IPS DF 19.7 (cell line): ENCODE data around the gene CCDC102A.

ENCODE experiments used
- DNase-seq: peaks from one replicate; pipeline ENCODE4 v3.0.0-alpha.2; 2013; ENCODE audit warnings: low read depth, low spot score

The CCDC102A gene

GRCh38 chr16:57519796-57520360 lies 16.5 kb downstream of the CCDC102A start:
- DNase-seq = no peak

DNA sequence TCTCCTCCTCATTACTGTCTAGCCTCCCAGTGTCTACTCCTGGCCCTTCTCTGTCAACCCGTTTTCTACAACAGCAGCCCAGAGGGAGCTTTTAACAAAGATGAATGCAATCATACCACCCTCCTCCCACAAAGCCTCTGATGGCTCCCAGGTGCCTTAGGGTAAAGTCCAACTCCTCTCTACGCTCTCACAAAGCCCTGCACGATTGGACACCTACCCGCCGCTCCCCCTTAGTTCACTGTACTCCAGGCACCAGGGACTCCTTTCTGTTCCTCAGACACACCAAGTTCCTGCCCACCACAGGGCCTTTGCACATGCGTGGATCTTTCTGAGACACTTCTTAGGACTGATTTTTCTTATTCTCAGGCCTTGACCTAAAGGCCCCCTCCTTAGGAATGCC lies 17.4 kb downstream of the CCDC102A start:
- DNase-seq = no peak

- no peak for DNase-seq
Measured at GRCh38 chr16:57518520-57518919, 17.9 kb downstream of the CCDC102A start.

DNA sequence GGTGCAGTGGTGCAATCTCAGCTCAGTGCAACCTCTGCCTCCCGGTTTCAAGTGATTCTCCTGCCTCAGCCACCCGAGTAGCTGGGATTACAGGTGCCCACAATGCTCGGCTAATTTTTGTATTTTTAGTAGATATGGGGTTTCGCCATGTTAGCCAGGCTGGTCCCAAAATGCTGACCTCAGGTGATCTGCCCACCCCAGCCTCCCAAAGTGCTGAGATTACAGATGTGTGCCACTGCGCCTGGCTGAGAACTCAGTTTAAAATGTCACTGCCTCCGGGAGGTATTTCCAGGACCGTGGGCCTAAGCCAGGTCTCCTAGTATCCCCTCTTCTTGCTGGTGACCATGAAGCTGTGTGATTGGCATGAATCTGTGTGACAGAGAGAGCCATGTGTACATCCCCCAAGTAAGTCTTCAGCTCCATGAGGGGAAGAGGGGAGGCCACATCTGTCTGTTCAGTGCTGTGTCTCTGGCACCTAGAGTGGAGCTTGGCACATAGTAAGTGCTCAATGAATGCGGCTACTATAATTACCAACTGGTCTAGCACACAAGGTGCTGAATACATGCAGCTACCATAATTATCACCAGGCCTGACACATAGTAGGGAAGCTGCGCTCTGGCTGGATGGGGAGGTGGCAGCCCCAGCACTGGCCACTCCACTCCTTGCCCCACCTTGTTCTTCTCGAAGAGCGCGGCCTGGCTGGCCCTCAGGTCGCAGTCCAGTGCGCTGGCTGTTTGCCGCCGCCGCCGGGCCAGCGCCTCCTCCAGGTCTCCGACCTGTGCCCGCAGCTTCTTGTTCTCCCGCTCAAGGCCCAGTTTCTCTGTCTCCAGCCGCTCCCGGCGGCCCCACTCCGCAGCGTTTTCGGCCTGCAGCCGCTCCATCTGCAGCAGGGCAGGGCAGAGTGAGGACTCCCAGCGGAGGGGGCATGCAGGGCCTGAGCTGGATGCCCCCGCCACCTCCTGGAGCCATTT lies 18.7 kb downstream of the CCDC102A start:
- no peak for DNase-seq

DNA sequence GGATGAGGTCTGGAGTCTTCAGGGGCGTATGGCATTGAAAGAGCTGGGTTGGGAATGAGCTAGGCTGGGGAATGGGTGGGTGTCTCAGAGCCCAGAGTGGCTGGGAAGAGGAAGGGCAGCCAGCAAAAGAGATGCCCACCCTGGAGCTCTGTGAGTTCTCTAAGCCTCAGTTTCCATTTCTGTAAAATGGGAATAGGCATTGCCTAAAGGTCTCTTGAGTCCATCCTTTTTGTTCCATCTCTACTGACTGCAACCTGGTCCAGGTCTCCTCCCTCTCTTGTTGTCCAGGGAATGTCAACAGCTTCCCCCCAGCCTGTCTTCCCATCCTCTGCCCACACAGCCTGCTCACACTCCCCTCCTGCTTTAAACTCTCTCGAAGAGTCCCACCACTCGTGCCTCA lies 19.6 kb downstream of the CCDC102A start:
- no peak for DNase-seq

DNA sequence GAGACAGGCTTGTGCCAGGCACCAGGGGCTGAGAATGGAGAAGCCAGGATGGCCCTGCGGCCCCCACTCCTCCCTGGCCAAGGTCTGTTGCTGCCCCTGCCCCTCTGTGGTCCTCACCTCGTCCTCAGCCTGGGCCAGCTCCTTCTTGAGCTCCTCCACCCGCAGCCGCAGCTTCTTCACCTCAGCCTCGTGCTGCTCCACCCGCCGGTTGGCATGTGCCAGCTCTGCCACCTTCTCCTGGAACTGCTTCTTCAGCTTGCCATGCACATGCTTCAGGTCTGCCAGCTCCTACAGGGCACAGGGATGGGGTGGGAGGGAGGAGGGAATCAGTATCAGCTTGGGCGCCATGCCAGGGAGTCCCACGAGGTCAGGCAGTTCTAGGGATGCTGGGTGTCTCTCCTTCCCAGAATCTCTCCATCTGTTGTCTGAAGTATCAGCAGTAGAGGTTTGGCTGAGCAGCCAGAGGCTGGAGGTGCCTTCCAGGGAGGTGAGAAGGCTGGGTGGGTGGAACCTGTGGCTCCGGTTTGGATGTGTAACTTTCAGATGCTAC lies 20.1 kb downstream of the CCDC102A start:
- DNase-seq = no peak

- DNase-seq = no peak
Measured at GRCh38 chr16:57514791-57515600, 21.4 kb downstream of the CCDC102A start.

GRCh38 chr16:57514371-57514770 lies 22.0 kb downstream of the CCDC102A start:
- DNase-seq = no peak

DNA sequence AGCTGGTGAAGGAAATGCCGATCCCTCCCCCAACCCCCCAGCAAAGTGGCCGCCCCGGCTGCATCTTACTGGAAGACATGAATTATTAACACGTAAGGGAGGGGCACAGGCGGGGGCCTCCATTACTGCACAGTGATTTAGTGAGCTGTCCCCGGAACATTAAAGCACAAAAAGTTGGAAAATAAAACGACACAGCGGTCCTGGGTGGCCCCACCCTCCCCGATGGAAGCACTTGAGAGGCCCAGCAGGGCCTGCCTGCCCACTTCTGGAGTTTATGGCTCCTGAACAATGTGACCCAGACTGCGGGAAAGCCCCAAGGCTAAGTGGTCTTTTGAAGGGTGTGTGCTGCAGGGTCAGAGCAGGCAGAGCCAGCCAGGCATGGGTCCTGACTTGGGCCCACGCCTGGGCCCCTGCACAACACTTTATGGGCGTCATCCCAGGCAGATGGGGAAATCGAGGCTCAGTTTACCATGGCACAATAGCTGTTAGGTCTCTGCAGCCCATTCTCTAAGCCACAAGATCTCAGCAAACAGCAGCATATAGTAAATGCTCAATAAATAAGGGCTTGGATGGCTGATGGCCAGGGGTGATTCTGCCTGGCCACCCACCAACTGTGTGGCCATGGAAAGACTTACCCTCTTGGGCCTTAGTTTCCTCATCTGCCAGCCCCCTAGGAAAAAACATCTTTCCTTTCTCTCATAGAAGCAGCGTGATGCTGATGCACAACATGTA lies 22.8 kb downstream of the CCDC102A start:
- no peak for DNase-seq

DNA sequence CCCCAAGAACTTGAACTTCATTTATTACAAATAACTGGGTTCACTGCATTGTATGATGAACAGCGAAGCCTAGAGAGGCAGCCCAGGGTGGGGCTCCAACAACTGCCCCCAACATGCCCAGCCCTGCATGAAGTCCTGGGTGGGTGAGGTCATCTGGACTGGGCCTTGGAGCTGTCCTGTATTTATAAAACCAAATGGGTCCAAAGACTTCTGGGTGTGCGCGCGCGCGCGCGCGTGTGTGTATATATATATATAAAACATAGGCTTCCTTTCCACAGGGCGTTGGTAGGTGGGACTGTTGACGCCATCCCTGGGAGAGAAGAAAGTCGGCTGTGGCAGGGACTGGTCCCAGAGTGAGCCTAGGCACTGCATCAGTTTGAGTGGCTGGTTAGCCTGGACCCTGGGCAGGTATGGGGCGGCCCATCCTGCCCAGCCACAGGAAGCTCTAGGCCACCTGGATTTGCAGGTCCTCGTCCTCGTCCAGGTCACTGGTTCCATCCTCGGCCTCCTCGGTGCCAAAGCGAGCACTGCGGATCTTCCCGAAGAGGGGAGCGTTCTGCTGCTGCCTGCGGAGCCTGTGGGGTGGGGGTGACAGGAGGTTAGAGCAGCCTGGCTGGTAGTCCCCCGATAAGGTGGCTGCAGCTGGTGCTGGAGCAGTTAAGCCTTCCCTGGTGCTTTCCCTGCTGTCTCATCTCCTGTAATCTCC lies 23.9 kb downstream of the CCDC102A start:
- DNase-seq = no peak

DNA sequence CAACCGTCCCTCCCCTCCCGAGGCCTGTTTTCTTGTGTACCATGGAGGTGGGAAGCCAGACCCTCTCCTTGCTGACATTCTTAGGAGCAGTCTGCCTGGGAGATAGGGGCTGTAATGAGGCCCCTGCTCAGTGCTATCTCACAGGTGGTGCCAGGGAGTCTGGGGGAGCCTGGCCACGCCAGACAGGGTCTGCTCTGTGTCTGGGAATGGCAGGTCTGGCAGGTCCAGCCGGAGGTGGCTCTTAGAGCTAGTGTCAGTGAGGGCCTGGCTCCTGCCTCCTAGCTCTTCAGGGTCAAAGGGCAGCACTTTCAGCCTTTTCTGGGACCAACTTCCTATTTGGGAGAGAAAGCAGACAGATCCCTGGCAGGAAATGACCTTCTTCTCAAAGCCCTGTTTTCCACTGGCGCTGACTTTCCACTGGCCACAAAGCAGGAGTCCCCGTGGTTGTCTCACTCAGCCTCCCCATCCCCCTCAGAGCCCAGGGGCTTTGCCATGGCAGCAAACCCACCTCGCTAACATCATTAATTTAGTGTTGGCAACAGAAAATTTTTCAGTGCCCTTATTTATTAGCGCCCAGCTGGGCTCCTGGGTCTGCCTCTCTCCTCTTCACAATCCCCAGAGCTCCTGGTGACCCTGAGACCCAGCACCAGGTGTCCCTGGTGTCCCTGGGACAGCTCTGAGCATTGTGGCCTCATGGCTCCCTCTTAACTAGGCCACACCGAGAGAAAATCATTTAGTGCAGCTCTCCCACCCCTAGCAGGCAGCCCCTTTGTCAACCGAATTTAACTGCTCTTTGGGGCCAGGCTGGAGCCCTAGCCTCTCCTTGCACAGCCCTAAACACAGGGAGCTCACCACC lies 26.1 kb downstream of the CCDC102A start:
- no peak for DNase-seq

DNA sequence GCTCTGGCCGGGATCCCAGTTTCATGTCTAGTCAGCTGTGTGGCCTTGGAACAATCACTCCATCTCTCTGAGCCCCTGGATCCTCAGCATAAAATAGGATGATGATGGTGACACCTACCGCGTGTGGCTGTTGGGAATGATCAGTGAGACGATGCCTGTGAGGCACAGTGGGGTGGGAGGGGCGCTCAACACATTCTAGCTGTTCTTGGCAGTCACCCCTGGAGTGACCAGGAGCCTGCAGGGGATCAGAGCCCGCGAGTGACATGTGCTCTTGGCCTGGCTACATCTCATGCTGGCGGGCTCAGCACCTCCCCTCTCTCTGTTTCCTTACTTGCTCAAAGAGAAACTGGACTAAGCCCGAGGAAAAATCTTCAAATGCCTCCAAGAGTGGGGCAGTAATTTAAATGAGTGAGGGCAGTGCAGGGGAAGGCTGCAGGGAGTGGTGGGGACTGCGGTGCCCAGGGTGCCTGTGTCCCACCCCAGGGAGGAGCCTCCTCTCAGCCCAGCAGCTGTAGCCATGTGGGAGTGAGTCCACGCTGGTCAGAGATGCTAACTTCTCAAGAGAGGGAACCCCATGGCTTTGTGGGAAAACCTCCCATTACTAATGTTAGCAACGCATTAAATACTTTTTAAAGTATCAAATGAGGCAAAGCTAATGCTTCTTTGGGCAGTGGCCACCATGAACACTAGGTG lies 27.0 kb downstream of the CCDC102A start:
- no peak for DNase-seq

GRCh38 chr16:57508035-57508425 lies 28.3 kb downstream of the CCDC102A start:
- DNase-seq = no peak

DNA sequence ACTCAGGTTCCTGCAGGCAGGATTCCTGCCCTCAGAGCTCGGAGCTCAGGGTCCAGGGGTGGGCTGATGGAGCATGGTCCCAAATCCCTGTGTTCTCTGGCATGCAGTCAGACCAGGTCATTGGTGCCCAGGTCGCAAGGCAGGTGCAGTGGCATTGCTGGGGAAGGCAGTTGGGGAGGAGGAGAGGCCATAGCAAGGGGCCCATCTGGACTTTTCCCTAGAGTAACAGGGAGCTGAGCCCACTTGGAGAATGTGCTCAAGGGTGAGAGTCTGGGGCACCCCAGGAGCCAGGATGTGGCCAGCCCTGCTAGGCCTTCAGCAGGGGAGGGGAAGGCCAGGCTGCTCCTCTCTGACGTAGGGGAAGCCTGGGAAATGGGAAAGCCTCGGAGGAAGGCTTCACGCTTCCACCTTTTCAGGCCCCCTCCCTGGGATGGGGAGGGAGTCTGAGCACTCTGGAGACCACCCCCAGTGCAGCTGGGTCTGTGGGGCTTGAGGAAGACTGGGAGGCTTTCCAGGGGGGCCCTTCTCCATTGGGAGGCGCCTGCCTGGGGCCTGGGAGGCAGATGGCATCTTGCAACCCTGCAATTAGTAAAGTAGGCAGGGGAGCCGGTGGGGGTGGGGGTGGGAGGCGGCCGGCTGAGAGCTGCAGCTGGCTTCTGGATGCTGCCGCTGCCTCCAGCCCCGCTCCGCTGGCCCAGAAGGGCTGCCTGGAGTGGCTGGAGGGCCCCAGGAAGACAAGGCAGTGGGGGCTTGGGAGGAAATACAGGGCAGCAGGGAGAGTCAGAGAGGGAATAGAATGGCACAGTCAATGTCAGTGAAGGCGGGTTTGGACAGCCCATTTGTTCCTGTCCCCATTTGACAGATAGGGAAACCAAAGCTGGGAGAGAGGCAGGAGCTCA lies 29.0 kb downstream of the CCDC102A start:
- no peak for DNase-seq

- DNase-seq = no peak
Measured at GRCh38 chr16:57505169-57505568, 31.2 kb downstream of the CCDC102A start.

GRCh38 chr16:57504491-57504890 lies 31.9 kb downstream of the CCDC102A start:
- no peak for DNase-seq

- no peak for DNase-seq
Measured at GRCh38 chr16:57504001-57504400, 32.4 kb downstream of the CCDC102A start.

GRCh38 chr16:57503366-57503765 lies 33.0 kb downstream of the CCDC102A start:
- no peak for DNase-seq
